ENCODE measurements around the gene MESP2. TPM values are rescaled to one million over a fixed set of nuclear protein-coding genes. Genes with fewer than 3 reads are reported as not detected.
A peak's percentile ranks its signal among the peaks of the same experiment; 100 is the strongest.

MESP2 gene
- total RNA-seq, 4 donors from 2014 or later, result 1.1 TPM; not detected in 3

GRCh38 chr15:89822026-89822425 lies 45.9 kb downstream of the MESP2 start:
- Histone ChIP-seq H3K27ac (peak overlapping the region; percentile 76), H3K9me3 (no peaks in the 10 kb centered on the region), H3K27me3 (no peaks in the 10 kb centered on the region), H3K4me1 (peaks cover 22% of the 10 kb centered on the region), H3K36me3 (no peaks in the 10 kb centered on the region), H3K4me3 (no peak overlapping the region)
- DNase-seq (ENCODE audit: low spot score in 2 of 2), result no peak
- TF ChIP-seq, protein P1, sequence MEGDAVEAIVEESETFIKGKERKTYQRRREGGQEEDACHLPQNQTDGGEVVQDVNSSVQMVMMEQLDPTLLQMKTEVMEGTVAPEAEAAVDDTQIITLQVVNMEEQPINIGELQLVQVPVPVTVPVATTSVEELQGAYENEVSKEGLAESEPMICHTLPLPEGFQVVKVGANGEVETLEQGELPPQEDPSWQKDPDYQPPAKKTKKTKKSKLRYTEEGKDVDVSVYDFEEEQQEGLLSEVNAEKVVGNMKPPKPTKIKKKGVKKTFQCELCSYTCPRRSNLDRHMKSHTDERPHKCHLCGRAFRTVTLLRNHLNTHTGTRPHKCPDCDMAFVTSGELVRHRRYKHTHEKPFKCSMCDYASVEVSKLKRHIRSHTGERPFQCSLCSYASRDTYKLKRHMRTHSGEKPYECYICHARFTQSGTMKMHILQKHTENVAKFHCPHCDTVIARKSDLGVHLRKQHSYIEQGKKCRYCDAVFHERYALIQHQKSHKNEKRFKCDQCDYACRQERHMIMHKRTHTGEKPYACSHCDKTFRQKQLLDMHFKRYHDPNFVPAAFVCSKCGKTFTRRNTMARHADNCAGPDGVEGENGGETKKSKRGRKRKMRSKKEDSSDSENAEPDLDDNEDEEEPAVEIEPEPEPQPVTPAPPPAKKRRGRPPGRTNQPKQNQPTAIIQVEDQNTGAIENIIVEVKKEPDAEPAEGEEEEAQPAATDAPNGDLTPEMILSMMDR (IDR thresholded peaks at IDR 0.05), result no peak
- no peak for TF ChIP-seq POLR2AphosphoS5 (IDR thresholded peaks at IDR 0.05)
- no peak for TF ChIP-seq EP300 (IDR thresholded peaks at IDR 0.05)
- TF ChIP-seq POLR2A (IDR thresholded peaks at IDR 0.05), result no peak
- WGBS, result 20% methylated on average over 11 of the region's 11 CpGs

- no peak for DNase-seq (ENCODE audit: low spot score in 2 of 2)
- Histone ChIP-seq H3K4me1 (peaks cover 27% of the 10 kb centered on the region), H3K27me3 (no peaks in the 10 kb centered on the region), H3K4me3 (no peak overlapping the region), H3K9me3 (no peaks in the 10 kb centered on the region), H3K36me3 (no peaks in the 10 kb centered on the region), H3K27ac (peak overlapping the region; percentile 76)
- WGBS, result 81% methylated on average over 5 of the region's 5 CpGs
- TF ChIP-seq, protein P1 (IDR thresholded peaks at IDR 0.05), result no peak
- TF ChIP-seq POLR2AphosphoS5 (IDR thresholded peaks at IDR 0.05) (no peak), EP300 (IDR thresholded peaks at IDR 0.05) (no peak), POLR2A (IDR thresholded peaks at IDR 0.05) (no peak)
Observed at GRCh38 chr15:89822611-89822950, 46.4 kb downstream of the MESP2 start.

GRCh38 chr15:89822951-89823711 lies 47.0 kb downstream of the MESP2 start:
- TF ChIP-seq POLR2A (IDR thresholded peaks at IDR 0.05) (no peak), POLR2AphosphoS5 (IDR thresholded peaks at IDR 0.05) (no peak), EP300 (IDR thresholded peaks at IDR 0.05) (no peak)
- TF ChIP-seq, protein P1 (IDR thresholded peaks at IDR 0.05), result no peak
- DNase-seq (ENCODE audit: low spot score in 2 of 2), result peak in 1 of 2 donors; percentile 66
- H3K27me3 ChIP-seq, result no peaks in the 10 kb centered on the region
- no peak overlapping the region for H3K4me3 ChIP-seq
- H3K4me1 ChIP-seq, result peaks cover 33% of the 10 kb centered on the region
- 38% methylated on average over 5 of the region's 7 CpGs for WGBS
- H3K36me3 ChIP-seq, result no peaks in the 10 kb centered on the region
- peak overlapping the region; percentile 76 for H3K27ac ChIP-seq
- no peaks in the 10 kb centered on the region for H3K9me3 ChIP-seq

GRCh38 chr15:89823836-89824606 lies 47.9 kb downstream of the MESP2 start:
- TF ChIP-seq, protein P1 (IDR thresholded peaks at IDR 0.05), result no peak
- TF ChIP-seq POLR2AphosphoS5 (IDR thresholded peaks at IDR 0.05) (no peak), EP300 (IDR thresholded peaks at IDR 0.05) (no peak)
- no peaks in the 10 kb centered on the region for H3K36me3 ChIP-seq
- peak in 1 of 2 donors; percentile 56 for DNase-seq (ENCODE audit: low spot score in 2 of 2)
- H3K27me3 ChIP-seq, result no peaks in the 10 kb centered on the region
- H3K27ac ChIP-seq, result peak overlapping the region; percentile 76
- H3K4me1 ChIP-seq, result peaks cover 42% of the 10 kb centered on the region
- H3K4me3 ChIP-seq, result no peak overlapping the region
- no peaks in the 10 kb centered on the region for H3K9me3 ChIP-seq
- WGBS, result 82% methylated on average over 15 of the region's 16 CpGs

- H3K27me3 ChIP-seq, result no peaks in the 10 kb centered on the region
- WGBS, result no CpG with 5 or more reads among the region's 7 CpGs
- H3K4me1 ChIP-seq, result peaks cover 44% of the 10 kb centered on the region
- H3K27ac ChIP-seq, result no peak overlapping the region
- no peaks in the 10 kb centered on the region for H3K36me3 ChIP-seq
- no peak for TF ChIP-seq POLR2A (IDR thresholded peaks at IDR 0.05)
- no peak for TF ChIP-seq EP300 (IDR thresholded peaks at IDR 0.05)
- TF ChIP-seq POLR2AphosphoS5 (IDR thresholded peaks at IDR 0.05), result no peak
- TF ChIP-seq, protein P1 (IDR thresholded peaks at IDR 0.05), result no peak
- H3K4me3 ChIP-seq, result no peak overlapping the region
- DNase-seq (ENCODE audit: low spot score in 2 of 2), result no peak
- no peaks in the 10 kb centered on the region for H3K9me3 ChIP-seq
Observed at GRCh38 chr15:89824607-89824867, 48.4 kb downstream of the MESP2 start.
